Right atrium auricular region (tissue), 2 donors: ENCODE measurements around the gene DPYD. TPM values are rescaled to one million over a fixed set of nuclear protein-coding genes. Genes with fewer than 3 reads are reported as not detected.

Source experiments
- DNase-seq: peaks from one replicate; pipeline ENCODE4 v3.0.0-alpha.2; 2019; ENCODE audit warnings: low spot score
- H3K27ac ChIP-seq, 2 donors: fragments of 200-600 bp; sonication (generic); 1 replicate in 1 of 2; 2 replicates in 1 of 2; pipeline ENCODE4 v1.5.1; 2016 to 2019
- H3K27me3 ChIP-seq, 2 donors: fragments of 200-600 bp; sonication (generic); one replicate each; pipeline versions ENCODE4 v1.5.1 to v1.6.0; 2017 to 2019
- H3K36me3 ChIP-seq: fragments of 200-600 bp; sonication (generic); one replicate; pipeline ENCODE4 v1.5.1; 2016
- H3K4me1 ChIP-seq, 2 donors: fragments of 200-600 bp; sonication (generic); one replicate each; pipeline versions ENCODE4 v1.5.1 to v1.6.0; 2017 to 2019
- H3K4me3 ChIP-seq, 2 donors: fragments of 200-600 bp; sonication (generic); 1 replicate in 1 of 2; 2 replicates in 1 of 2; pipeline ENCODE4 v1.5.1; 2017 to 2019; ENCODE audit warnings: mild to moderate bottlenecking in 1 of 2, moderate library complexity in 1 of 2
- H3K9me3 ChIP-seq, 2 donors: fragments of 200-600 bp; sonication (generic); one replicate each; pipeline ENCODE4 v1.5.1; 2019
- total RNA-seq, 2 donors: library from RNA; depleted of rRNA; stranded (reverse); fragments of >200 nt; gene quantifications; one replicate each; pipeline ENCODE4 v1.1.0, GENCODE V29; 2016
- TF ChIP-seq, protein P1 (sequence below), 2 donors: fragments of 200-600 bp; sonication (generic); IDR thresholded peaks; one replicate each; pipeline ENCODE4 v1.5.1; 2019; ENCODE audit warnings: antibody characterized with exemption in 2 of 2

DPYD gene
- total RNA-seq, 2 donors from 2014 or later = 11.3 to 14.5 TPM

DNA sequence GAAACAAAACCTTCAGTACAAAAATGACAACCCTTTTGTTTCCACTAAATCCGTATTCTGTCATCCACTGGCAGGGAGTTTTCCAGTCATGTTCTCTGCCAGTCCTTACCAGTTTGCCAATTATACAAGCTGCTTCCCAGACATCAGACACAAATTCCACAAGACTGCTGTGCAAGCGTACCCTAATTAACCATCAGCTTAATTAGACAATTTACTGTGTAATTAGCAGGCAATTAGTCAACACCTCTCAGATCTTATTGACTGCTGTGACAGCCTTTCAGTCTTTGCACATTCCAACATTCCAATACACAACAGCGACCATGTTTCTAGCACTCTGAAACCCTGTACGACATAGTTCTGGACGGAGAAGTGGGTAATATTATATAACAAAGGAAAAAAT, 420.1 kb downstream of the DPYD start:
- Histone ChIP-seq H3K36me3 (no peaks in the 10 kb centered on the region), H3K4me1 (peaks cover 0 to 6% of the 10 kb centered on the region in 2 donors), H3K9me3 (no peaks in the 10 kb centered on the region), H3K4me3 (peak overlapping the region in 1 of 2 donors; percentile 18), H3K27ac (no peak overlapping the region), H3K27me3 (no peaks in the 10 kb centered on the region)
- no peak for DNase-seq
- TF ChIP-seq, protein P1, sequence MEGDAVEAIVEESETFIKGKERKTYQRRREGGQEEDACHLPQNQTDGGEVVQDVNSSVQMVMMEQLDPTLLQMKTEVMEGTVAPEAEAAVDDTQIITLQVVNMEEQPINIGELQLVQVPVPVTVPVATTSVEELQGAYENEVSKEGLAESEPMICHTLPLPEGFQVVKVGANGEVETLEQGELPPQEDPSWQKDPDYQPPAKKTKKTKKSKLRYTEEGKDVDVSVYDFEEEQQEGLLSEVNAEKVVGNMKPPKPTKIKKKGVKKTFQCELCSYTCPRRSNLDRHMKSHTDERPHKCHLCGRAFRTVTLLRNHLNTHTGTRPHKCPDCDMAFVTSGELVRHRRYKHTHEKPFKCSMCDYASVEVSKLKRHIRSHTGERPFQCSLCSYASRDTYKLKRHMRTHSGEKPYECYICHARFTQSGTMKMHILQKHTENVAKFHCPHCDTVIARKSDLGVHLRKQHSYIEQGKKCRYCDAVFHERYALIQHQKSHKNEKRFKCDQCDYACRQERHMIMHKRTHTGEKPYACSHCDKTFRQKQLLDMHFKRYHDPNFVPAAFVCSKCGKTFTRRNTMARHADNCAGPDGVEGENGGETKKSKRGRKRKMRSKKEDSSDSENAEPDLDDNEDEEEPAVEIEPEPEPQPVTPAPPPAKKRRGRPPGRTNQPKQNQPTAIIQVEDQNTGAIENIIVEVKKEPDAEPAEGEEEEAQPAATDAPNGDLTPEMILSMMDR (IDR thresholded peaks at IDR 0.05) = no peak

DNA sequence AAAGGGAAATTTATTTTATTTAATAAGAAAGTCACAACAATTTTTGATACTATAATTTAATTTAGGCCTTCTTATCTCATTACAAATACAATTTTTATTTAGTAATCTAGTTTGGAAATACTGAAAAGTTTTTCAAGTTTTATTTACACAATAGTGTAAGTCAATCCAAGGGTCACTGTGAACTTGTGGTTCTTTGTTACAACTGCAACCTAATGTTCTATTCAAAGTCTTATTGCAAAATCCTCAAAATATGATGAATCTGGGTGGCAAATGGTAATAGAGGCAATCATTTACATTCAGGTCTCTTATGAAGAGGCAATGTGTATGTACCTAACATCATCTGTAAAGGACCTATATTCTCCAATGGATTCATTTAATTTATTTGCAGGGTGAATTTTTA, 421.2 kb downstream of the DPYD start:
- Histone ChIP-seq H3K4me1 (peaks cover 0 to 6% of the 10 kb centered on the region in 2 donors), H3K9me3 (no peaks in the 10 kb centered on the region), H3K4me3 (no peak overlapping the region), H3K36me3 (no peaks in the 10 kb centered on the region), H3K27ac (no peak overlapping the region), H3K27me3 (no peaks in the 10 kb centered on the region)
- no peak for DNase-seq
- TF ChIP-seq, protein P1 (IDR thresholded peaks at IDR 0.05) = no peak

DNA sequence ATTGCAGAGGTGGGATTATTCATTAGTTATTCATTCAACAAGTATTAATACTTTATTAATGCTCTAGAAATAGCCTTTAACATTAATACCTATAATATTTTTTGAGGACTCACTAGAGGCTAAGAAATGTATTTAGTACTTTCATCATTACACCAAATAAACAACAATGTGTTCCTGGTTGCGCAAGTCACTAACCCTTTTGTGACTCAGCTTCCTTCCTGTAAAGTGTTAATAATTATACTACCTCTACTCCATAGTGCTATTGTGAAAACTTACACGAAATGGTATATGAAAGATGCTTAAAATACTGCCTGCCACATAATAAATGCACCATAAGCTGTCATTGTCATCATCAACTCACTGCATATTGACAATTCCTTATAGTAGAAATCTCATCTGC, 431.0 kb downstream of the DPYD start:
- H3K4me1 ChIP-seq = no peaks in the 10 kb centered on the region
- no peaks in the 10 kb centered on the region for H3K9me3 ChIP-seq
- H3K4me3 ChIP-seq = no peak overlapping the region
- no peaks in the 10 kb centered on the region for H3K36me3 ChIP-seq
- TF ChIP-seq, protein P1 (IDR thresholded peaks at IDR 0.05) = no peak
- H3K27me3 ChIP-seq = no peaks in the 10 kb centered on the region
- DNase-seq = no peak
- H3K27ac ChIP-seq = no peak overlapping the region

DNA sequence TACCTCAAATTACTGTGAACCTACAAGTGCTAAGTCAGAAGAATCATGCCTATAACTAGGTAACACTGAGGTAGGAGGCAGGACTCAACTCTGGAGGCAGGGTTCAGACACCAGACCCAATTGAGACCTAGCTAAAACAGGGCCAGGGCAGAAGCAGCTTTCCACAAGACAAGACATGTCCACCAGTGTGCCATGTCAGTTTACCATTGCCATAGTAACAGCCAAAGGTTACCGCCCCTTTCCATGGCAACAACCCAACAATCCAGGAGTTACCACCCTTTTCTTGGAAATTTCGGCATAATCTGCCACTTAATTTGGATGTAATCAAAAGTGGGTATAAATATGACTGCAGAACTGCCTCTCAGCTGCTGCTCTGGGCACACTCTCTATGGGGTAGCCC, 432.3 kb downstream of the DPYD start:
- H3K27ac ChIP-seq = no peak overlapping the region
- no peaks in the 10 kb centered on the region for H3K36me3 ChIP-seq
- no peaks in the 10 kb centered on the region for H3K27me3 ChIP-seq
- DNase-seq = no peak
- TF ChIP-seq, protein P1 (IDR thresholded peaks at IDR 0.05) = no peak
- H3K9me3 ChIP-seq = no peaks in the 10 kb centered on the region
- no peaks in the 10 kb centered on the region for H3K4me1 ChIP-seq
- H3K4me3 ChIP-seq = no peak overlapping the region

DNA sequence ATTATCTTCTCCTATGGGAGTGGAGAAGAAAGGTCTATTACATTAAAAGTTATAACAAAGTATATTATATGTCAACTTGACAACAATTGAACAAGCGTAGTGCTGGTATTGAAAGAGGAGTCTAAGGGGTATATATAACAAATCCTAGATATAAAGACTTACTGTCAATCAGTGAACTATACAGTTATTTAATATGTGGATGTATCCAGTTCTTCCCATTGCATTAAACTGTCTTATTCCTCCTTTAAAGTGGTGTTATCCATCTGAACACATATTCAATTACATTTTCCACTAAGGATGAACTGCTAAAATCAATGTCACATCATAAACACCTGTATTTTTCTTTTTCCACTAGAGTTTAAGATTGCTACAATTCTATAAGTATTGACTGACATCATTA, 438.8 kb downstream of the DPYD start:
- TF ChIP-seq, protein P1 (IDR thresholded peaks at IDR 0.05) = no peak
- no peak overlapping the region for H3K4me3 ChIP-seq
- no peaks in the 10 kb centered on the region for H3K36me3 ChIP-seq
- H3K4me1 ChIP-seq = no peaks in the 10 kb centered on the region
- H3K9me3 ChIP-seq = peaks cover 0 to 9% of the 10 kb centered on the region in 2 donors
- no peak overlapping the region for H3K27ac ChIP-seq
- no peak for DNase-seq
- H3K27me3 ChIP-seq = no peaks in the 10 kb centered on the region

DNA sequence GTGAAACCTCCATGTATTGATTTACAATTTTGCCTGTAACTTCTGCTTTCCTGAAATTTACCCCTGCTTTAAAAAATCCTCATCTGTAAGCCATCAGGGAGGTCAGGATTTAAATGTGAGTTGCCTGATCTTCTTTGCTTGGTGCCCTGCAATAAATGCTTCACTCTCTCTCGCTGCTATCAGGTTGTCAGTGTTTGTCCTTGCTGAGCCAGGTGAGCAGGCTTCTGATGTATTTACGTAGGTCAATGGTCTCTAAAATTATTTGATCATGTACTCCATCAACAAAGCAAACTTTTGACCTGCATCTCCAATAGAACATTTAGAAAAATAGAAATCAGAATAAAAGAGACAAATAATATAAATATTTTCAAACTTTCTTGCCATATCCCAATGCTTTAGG, 453.4 kb downstream of the DPYD start:
- peaks cover 0 to 1% of the 10 kb centered on the region in 2 donors for H3K4me1 ChIP-seq
- TF ChIP-seq, protein P1 (IDR thresholded peaks at IDR 0.05) = no peak
- no peak for DNase-seq
- H3K27me3 ChIP-seq = no peaks in the 10 kb centered on the region
- no peaks in the 10 kb centered on the region for H3K36me3 ChIP-seq
- no peak overlapping the region for H3K4me3 ChIP-seq
- H3K9me3 ChIP-seq = peaks cover 0 to 6% of the 10 kb centered on the region in 2 donors
- no peak overlapping the region for H3K27ac ChIP-seq
